ENCODE data around the gene PRMT1. TPM values are rescaled to one million over a fixed set of nuclear protein-coding genes. Genes with fewer than 3 reads are reported as not detected.
"Not testable (repeated sequence)": the region's sequence is repeated elsewhere in the genome, so short reads cannot be mapped to it uniquely, and the experiment has no call there.

Gene PRMT1
- 100 to 1,000 TPM; 103 to 108 TPM for total RNA-seq

DNA sequence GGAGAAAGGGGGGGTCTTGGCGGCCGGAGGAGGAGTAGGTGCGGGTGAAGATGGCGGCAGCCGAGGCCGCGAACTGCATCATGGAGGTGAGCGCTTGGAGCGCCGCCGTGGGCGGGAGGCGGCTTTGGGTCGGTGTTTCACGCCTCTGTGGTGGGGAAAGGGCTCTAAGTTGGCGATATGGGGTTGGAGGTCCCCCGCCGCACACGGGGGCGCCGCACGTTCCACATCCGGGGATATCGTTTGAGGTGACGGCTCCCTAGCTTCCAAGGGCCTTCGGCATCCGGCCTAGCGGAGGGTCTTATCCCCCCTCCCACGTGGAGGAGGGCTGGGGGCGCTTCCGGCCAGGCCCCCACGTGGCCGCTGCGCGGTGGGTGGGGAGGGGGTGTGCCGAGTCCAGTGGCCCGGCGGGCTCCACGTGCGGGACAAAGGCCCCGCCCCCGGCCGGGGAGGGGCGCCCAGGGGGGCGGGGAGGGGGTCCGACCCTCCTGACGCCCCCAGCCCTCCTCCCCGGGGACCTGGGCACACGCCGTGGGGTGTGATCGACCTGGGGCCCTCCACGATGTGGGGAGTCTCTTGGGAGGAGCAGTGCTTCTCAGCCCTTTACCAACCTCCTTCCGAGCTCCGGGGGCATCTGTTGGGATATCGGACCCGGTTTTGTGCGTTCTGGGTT is at the start of gene PRMT1:
TSS of gene PRMT1 (plus strand) at position 41 of the 670 bp plus-strand sequence. CDS start at position 51, 10 bp downstream.
- peak within 1 kb of the TSS; percentile 90 for H3K4me3 Mint-ChIP-seq
- H3K36me3 Mint-ChIP-seq (ENCODE audit: low read depth) = peaks cover 17% of the 10 kb centered on the region
- no peaks in the 10 kb centered on the region for H3K27me3 Mint-ChIP-seq
- ChIA-PET POLR2A (interaction anchor here (1.0 to 5.5 kb wide), 17 partner anchors 12 to 226 kb away, joined by 3 to 73 read pairs (median 6); partner anchors contain the start of genes ALDH16A1, BCL2L12, FLT3LG and IRF3), CTCF (interaction anchor here (0.6 to 9.1 kb wide), 12 partner anchors 13 to 770 kb away, joined by 3 to 90 read pairs (median 6); partner anchors contain the start of genes AP2A1, BCL2L12, FLT3LG and IRF3)
- peaks cover 43% of the 10 kb centered on the region for H3K4me1 Mint-ChIP-seq
- H3K27ac Mint-ChIP-seq = peak within 1 kb of the TSS; percentile 92
- H3K9me3 Mint-ChIP-seq = no peaks in the 10 kb centered on the region
- no peak for DNase-seq

DNA sequence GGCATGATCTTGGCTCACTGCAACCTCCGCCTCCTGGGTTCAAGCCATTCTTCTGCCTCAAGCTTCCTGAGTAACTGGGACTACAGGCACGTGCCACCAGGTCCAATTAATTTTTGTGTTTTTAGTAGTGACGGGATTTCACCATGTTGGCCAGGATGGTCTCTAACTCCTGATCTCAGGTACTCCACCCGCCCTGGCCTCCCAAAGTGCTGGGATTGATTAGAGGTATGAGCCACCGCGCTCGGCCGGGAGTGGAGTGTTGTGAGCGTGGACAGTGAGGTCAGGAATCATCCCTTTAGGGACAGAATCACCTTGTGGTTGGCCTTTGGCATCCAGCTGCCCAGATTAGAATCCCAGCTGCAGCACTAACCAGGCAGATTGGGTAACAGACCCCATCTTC is 47.4 kb upstream of the PRMT1 start:
- ChIA-PET POLR2A (interaction anchor here (0.6 kb wide), 1 partner anchor 37 kb away, joined by 3 read pairs; no protein-coding TSS in a partner anchor), CTCF (no interaction called here)
- H3K27me3 Mint-ChIP-seq = no peaks in the 10 kb centered on the region
- no peaks in the 10 kb centered on the region for H3K9me3 Mint-ChIP-seq
- H3K36me3 Mint-ChIP-seq (ENCODE audit: low read depth) = peaks cover 21% of the 10 kb centered on the region
- no peak overlapping the region for H3K27ac Mint-ChIP-seq
- no peak for DNase-seq
- H3K4me1 Mint-ChIP-seq = no peaks in the 10 kb centered on the region
- H3K4me3 Mint-ChIP-seq = no peak overlapping the region

DNA sequence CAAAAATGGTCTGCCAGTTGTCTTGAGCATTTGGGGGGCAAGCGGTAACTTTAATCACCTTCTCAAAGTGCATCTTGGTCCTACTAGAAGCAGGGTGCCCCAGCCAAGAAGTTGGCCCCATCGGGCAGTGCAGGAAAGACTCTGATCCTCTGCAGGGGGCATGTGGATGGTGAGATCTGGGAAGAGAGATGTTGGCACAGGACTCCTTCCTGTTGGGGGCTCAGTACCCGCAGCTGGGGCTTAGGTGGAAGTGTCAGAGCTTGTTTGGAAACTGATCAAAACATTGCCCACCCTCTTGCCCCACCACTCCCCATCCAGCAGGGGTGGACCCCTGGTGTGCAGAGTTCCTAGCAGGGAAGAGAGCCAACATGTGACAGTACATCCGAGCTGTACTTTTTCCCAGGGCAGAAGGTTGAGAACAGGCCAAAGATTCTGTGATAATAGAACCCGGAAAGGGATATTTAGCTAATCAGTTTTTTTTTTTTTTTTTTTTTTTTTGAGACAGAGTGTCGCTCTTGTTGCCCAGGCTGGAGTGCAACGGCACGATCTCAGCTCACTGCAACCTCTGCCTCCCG is 46.0 kb upstream of the PRMT1 start:
- Mint-ChIP-seq H3K27ac (no peak overlapping the region), H3K4me3 (no peak overlapping the region), H3K4me1 (peaks cover 3% of the 10 kb centered on the region), H3K36me3 (ENCODE audit: low read depth) (peaks cover 16% of the 10 kb centered on the region), H3K27me3 (no peaks in the 10 kb centered on the region), H3K9me3 (no peaks in the 10 kb centered on the region)
- CTCF ChIA-PET = no interaction called here
- no peak for DNase-seq
- POLR2A ChIA-PET = interaction anchor here (0.8 kb wide), 1 partner anchor 10 kb away, joined by 3 read pairs; no protein-coding TSS in a partner anchor

DNA sequence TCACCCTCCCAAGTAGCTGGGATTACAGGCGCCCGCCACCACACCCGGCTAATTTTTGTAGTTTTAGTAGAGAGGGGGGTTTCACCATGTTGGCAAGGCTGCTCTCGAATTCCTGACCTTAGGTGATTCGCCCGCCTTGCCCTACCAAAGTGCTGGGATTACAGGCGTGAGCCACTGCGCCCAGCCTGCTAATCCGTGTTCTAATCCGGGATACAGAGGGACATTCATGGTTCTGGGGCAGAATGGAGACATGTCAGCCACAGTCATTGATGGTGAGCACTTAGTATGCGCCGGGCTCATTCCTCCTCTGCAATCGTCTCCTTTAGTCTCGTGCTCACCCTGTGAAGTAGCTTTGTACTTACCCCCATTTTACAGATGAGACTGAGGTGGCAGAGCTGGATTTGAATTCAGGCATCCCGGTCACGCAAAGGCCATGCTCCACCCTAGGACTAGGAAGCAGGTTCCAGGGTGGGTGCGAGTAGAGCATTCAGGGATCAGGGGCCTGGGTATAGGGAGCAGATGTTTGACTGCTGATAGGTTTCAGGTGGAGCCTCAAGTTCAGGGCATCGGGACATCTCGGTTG is 45.4 kb upstream of the PRMT1 start:
- Mint-ChIP-seq H3K27me3 (no peaks in the 10 kb centered on the region), H3K27ac (no peak overlapping the region), H3K4me1 (peaks cover 3% of the 10 kb centered on the region), H3K9me3 (no peaks in the 10 kb centered on the region), H3K4me3 (no peak overlapping the region), H3K36me3 (ENCODE audit: low read depth) (peaks cover 16% of the 10 kb centered on the region)
- ChIA-PET POLR2A (interaction anchor here (0.8 kb wide), 1 partner anchor 9 kb away, joined by 3 read pairs; no protein-coding TSS in a partner anchor), CTCF (no interaction called here)
- DNase-seq = no peak

DNA sequence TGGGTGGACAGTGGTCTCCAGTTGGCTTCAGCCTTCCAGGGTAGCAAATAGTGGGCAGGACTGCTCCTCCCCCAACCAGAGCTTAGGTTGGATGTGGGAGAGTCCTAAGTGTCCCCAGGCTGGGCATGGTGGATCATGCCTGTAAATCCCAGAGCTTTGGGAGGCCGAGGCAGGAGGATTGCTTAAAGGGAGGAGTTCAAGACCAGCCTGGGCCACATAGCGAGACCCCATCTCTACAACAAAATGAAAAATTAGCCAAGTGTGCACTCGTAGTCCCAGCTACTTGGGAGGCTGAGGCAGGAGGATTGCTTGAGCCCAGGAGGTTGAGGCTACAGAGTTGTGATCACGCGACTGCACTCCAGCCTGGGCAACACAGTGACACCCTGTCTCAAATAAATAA is 44.5 kb upstream of the PRMT1 start:
- no peak overlapping the region for H3K27ac Mint-ChIP-seq
- peaks cover 13% of the 10 kb centered on the region for H3K36me3 Mint-ChIP-seq (ENCODE audit: low read depth)
- H3K27me3 Mint-ChIP-seq = no peaks in the 10 kb centered on the region
- POLR2A ChIA-PET = no interaction called here
- CTCF ChIA-PET = interaction anchor here (0.8 kb wide), 1 partner anchor 45 kb away, joined by 3 read pairs; no protein-coding TSS in a partner anchor
- no peak overlapping the region for H3K4me3 Mint-ChIP-seq
- H3K9me3 Mint-ChIP-seq = no peaks in the 10 kb centered on the region
- peaks cover 5% of the 10 kb centered on the region for H3K4me1 Mint-ChIP-seq
- no peak for DNase-seq

DNA sequence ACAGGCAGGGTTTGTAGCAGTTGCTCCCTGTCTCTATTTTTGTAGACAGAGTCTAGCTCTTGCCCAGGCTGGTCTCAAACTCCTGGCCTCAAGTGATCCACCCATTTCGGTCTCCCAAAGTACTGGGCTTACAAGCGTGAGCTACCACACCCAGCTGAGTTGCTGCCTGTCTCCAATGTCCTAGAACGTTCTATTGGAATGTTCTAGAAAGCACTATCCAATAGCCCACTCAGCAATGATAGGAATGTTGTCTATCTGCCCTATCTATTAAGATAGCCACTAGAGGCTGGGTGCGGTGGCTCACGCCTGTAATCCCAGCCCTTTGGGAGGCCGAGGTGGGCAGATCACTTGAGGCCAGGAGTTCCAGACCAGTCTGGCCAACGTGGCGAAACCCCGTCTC is 43.8 kb upstream of the PRMT1 start:
- CTCF ChIA-PET; H3K27me3 Mint-ChIP-seq; H3K27ac Mint-ChIP-seq; H3K9me3 Mint-ChIP-seq; H3K36me3 Mint-ChIP-seq (ENCODE audit: low read depth); H3K4me3 Mint-ChIP-seq; DNase-seq: not testable (repeated sequence)
- H3K4me1 Mint-ChIP-seq = peaks cover 10% of the 10 kb centered on the region
- POLR2A ChIA-PET = interaction anchor here (1.0 kb wide), 1 partner anchor 15 kb away, joined by 4 read pairs; no protein-coding TSS in a partner anchor

DNA sequence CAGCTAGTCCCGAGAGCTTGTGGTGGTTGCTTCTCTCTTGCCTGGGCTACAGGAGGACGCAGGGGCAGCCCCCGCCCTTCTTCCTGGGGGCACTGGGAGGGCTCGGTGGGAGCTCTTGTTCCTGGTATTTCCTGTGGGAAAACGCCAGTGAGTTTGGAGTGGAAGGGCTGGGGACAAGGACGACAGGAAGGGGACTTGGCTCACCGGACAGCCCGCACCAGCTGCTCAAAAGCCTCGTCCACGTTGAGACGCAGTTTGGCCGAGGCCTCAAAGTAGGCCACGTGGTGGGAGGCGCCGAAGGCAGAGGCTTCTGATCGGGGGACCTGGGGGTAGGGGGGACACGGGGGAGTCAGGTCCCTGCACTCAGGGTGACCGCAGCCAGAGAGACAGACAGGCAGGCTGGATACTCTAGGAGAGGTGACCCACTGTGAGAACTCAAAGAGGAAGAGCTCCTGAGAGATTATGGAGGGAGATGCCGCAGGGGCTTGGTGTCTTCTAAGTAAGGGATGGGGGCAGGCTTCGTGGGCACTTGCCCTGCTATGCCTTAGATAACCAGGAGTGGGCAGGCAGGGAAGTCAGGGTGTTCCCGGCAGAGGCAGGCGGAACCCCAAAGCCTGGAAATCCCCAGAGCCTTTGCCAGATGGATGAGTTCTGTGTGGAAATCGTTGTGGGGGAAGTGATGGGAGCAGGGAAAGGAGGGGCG is 41.4 kb upstream of the PRMT1 start:
- Mint-ChIP-seq H3K9me3 (no peaks in the 10 kb centered on the region), H3K36me3 (ENCODE audit: low read depth) (no peaks in the 10 kb centered on the region), H3K4me3 (no peak overlapping the region), H3K27ac (no peak overlapping the region), H3K27me3 (peaks cover 6% of the 10 kb centered on the region), H3K4me1 (peaks cover 26% of the 10 kb centered on the region)
- DNase-seq = no peak
- ChIA-PET CTCF (no interaction called here), POLR2A (interaction anchor here (0.6 to 1.3 kb wide), 2 partner anchors 12 to 17 kb away, joined by 3 read pairs; no protein-coding TSS in a partner anchor)

DNA sequence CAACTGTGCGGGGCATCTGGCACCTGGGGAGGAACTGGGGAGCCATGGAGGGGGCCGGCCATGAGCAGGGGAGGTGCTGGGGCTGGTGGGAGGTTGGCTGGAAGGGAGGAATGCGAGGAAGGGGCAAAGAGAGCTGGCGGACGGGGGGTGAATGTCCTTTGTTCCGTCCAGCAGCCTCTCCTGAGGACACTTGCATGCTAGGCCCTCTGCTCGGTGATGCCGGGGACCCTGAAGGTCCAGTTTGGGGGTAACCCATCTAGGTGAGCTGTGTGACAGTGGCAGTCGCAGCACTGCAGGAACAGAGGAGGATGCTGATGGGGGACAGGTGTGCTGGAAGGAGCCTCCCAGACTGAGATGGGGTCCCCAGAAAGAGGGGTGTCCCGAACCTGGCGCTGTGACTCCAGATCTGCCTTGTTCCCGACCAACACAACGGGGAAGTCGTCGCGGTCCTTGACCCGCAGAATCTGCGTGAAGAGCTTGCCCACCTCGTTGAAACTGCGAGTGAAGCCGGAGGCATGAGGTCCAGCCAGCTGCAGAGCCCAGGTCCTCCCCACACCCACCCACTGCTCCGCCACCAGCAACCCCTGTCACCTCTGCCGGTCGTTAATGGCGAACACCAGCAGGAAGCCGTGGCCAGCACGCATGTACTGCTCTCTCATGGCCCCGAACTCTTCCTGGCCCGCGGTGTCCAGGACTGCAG is 40.7 kb upstream of the PRMT1 start:
- H3K27me3 Mint-ChIP-seq = peaks cover 6% of the 10 kb centered on the region
- no peak overlapping the region for H3K4me3 Mint-ChIP-seq
- ChIA-PET CTCF (no interaction called here), POLR2A (interaction anchor here (1.3 kb wide), 1 partner anchor 17 kb away, joined by 3 read pairs; no protein-coding TSS in a partner anchor)
- H3K9me3 Mint-ChIP-seq = no peaks in the 10 kb centered on the region
- H3K36me3 Mint-ChIP-seq (ENCODE audit: low read depth) = no peaks in the 10 kb centered on the region
- H3K4me1 Mint-ChIP-seq = peaks cover 30% of the 10 kb centered on the region
- no peak for DNase-seq
- H3K27ac Mint-ChIP-seq = no peak overlapping the region

DNA sequence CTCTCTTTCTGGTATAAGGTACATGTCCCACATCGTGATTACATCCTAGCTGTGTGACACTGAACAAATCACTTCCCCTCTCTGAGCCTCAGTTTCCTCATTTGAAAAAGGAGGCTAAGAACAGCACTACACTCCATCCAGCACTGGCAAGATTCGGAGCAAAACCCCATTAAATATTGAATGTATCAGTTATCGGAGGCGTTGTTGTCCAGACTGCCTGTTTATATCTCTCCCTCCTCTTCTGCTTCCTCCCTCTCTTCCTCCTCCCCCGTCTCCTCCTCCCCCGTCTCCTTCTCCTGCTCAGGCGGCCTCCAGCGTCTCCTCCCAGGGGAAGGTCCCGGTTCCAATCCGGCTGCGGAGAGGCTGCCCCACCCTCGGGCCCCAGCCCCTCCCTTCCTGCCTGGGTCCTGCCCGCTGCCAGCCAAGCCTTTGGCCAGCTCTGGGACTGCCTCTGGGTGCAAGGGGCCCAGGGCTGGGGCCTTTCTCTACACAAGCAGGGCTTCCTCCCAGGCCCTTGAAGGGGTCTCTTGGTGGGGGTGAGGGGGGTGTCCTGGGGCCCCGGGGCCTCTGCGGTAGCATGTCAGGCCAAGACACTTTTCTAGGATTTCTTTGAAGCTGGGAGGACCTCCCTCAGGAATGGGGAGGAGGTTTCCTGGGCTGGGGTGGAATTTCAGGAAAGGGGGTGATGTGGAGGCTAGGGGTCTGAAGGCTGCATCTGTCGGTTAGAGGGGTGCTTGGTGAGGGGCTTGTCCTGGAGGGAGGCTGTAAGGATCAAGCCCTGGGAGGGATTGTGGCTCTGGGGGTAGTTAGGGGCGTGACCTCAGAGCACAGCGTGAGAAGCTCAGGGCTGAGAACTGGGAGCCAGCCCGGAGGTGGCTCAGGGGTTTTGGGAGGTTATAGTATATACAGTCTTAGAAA is 39.0 kb upstream of the PRMT1 start:
- POLR2A ChIA-PET = interaction anchor here (0.7 kb wide), 1 partner anchor 822 kb away, joined by 3 read pairs; no protein-coding TSS in a partner anchor
- Mint-ChIP-seq H3K4me3 (peak overlapping the region; percentile 98), H3K27me3 (peaks cover 6% of the 10 kb centered on the region), H3K27ac (peak overlapping the region; percentile 24), H3K9me3 (no peaks in the 10 kb centered on the region), H3K36me3 (ENCODE audit: low read depth) (peaks cover 5% of the 10 kb centered on the region), H3K4me1 (peaks cover 41% of the 10 kb centered on the region)
- DNase-seq = peak; percentile 30
- CTCF ChIA-PET = no interaction called here

DNA sequence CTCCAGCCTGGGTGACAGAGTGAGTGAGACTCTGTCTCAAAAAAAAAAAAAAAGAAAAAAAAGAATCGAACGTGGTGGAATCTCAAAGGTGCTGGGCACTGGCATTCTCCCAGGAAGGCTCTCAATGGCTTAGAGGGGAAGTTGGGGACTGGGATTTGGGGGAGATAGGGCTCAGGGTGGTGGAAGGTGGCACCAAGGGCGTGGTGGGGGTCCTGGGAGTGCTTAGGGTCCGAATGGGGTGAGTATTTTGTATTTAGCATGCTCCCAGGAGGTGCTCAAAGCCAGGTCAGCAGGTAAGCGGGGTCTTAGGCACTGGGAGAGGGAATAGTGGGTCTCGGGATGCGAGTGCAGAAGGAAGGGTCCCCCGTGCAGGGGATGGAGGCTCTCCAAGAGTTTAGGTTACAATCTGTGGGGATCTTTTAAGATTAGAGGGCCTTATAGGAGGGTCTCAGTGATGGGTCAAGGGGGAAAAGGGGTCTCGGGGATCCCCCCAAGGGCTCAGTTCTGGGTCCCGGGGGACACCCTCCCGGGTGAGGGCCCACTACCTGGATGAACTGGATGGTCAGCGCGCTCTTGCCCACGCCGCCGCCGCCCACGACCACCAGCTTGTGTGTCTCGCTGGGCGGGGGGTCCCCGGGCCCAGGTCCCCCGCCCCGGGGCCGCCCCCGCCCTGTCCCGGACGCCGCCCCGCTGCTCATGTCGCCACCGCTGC is 37.5 kb upstream of the PRMT1 start:
- DNase-seq = peak; percentile 29
- Mint-ChIP-seq H3K27ac (no peak overlapping the region), H3K4me1 (peaks cover 56% of the 10 kb centered on the region), H3K36me3 (ENCODE audit: low read depth) (peaks cover 11% of the 10 kb centered on the region), H3K9me3 (no peaks in the 10 kb centered on the region), H3K27me3 (peaks cover 6% of the 10 kb centered on the region), H3K4me3 (peak overlapping the region; percentile 98)
- POLR2A ChIA-PET = interaction anchor here (0.7 to 6.1 kb wide), 13 partner anchors 27 to 304 kb away, joined by 3 to 91 read pairs (median 3); partner anchors contain the start of genes ALDH16A1, BCL2L12, CD37 and IRF3
- CTCF ChIA-PET = interaction anchor here (1.0 to 5.2 kb wide), 13 partner anchors 25 to 525 kb away, joined by 3 to 90 read pairs (median 4); partner anchors contain the start of genes LIN7B and PRMT1
